ENCODE results near the gene PF4V1. TPM values are rescaled to one million over a fixed set of nuclear protein-coding genes. Genes with fewer than 3 reads are reported as not detected.

PF4V1 gene
- total RNA-seq, 1 donor from 2014 or later = not detected

DNA sequence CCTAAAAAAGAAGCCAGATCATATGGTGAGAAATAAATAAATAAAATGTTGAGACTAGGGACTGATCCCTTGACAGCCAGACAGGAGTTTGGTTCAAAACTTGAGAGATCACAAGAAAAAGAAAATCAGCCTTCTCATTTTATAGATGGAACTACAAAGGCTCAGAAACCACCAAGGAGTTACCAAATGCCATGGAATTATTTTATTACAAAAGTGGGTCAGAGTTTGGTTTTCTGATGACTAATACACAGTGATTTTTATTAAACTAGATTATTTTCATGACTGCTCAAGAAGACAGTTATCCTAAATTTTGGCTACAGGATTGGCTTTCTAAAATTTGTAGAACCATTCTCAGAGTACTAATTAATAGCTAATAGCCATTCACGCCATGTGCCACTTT, 22.3 kb downstream of the PF4V1 start:
- Histone ChIP-seq H3K4me3 (no peak overlapping the region), H3K9me3 (no peaks in the 10 kb centered on the region), H3K27ac (no peak overlapping the region), H3K36me3 (no peaks in the 10 kb centered on the region), H3K27me3 (ENCODE audit: low read depth) (no peaks in the 10 kb centered on the region), H3K4me1 (no peaks in the 10 kb centered on the region)
- intact Hi-C loops (cut with DNase I) = no loop called here
- DNase-seq = no peak
- ATAC-seq = no peak
- TF ChIP-seq, protein P1, sequence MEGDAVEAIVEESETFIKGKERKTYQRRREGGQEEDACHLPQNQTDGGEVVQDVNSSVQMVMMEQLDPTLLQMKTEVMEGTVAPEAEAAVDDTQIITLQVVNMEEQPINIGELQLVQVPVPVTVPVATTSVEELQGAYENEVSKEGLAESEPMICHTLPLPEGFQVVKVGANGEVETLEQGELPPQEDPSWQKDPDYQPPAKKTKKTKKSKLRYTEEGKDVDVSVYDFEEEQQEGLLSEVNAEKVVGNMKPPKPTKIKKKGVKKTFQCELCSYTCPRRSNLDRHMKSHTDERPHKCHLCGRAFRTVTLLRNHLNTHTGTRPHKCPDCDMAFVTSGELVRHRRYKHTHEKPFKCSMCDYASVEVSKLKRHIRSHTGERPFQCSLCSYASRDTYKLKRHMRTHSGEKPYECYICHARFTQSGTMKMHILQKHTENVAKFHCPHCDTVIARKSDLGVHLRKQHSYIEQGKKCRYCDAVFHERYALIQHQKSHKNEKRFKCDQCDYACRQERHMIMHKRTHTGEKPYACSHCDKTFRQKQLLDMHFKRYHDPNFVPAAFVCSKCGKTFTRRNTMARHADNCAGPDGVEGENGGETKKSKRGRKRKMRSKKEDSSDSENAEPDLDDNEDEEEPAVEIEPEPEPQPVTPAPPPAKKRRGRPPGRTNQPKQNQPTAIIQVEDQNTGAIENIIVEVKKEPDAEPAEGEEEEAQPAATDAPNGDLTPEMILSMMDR (IDR thresholded peaks at IDR 0.05) = no peak

DNA sequence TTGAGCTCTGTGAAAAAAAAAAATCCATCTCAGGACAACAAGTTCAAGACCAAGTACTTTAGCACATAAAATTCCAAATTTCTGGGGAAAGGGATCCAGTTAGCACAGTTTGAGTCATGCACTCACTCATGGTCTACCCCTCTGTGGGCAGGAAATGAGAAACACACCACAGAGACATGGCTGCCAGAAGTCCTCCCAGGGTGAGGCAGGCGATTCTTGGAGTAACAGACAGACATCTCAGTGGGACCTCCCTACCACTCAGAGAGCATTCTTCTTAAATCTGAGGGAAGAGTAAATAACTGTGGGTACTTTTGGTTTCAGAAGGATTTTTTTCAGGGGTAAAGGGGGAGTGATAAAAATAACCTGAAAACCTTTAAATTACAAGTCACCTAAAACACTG, 30.2 kb downstream of the PF4V1 start:
- H3K4me3 ChIP-seq = no peak overlapping the region
- no peak for ATAC-seq
- intact Hi-C loops (cut with DNase I) = no loop called here
- no peak overlapping the region for H3K27ac ChIP-seq
- no peaks in the 10 kb centered on the region for H3K4me1 ChIP-seq
- H3K36me3 ChIP-seq = no peaks in the 10 kb centered on the region
- TF ChIP-seq, protein P1 (IDR thresholded peaks at IDR 0.05) = no peak
- no peaks in the 10 kb centered on the region for H3K9me3 ChIP-seq
- DNase-seq = no peak
- H3K27me3 ChIP-seq (ENCODE audit: low read depth) = no peaks in the 10 kb centered on the region

DNA sequence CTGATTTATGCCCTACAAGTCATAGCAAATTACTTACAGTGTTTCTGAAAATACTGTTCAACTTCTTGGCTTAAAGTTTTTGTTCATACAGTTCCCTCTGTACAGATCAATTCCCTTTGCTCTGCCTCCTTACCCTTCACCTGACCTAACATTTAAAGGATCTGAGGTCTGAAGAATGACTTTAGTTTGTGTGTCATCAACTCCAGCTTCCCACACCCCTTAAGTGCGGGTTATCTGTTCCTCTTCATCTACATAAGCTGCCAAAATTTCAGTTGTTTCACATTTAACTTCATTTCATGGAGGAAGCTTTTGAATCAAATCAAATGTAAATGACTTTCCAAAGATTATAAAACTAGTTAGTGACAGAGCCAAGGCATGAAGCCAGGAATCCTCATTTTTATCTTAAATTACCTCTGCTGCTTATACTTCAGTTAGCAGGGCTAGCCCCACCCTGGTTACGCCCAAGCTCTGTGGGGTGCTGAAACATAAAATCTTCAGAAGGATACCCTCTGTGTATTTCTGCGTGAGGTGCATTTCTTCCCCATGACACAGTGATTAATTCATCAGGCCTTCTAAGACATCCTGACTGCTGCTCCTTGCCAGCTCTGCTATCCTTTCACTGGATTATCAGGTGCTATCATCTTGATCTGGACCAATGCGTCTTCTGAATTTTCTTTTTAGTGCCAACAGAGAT, 32.6 kb downstream of the PF4V1 start:
- H3K27ac ChIP-seq = no peak overlapping the region
- H3K36me3 ChIP-seq = no peaks in the 10 kb centered on the region
- H3K4me1 ChIP-seq = no peaks in the 10 kb centered on the region
- DNase-seq (no peak), ATAC-seq (no peak)
- H3K9me3 ChIP-seq = no peaks in the 10 kb centered on the region
- TF ChIP-seq, protein P1 (IDR thresholded peaks at IDR 0.05) = no peak
- H3K4me3 ChIP-seq = no peak overlapping the region
- intact Hi-C loops (cut with DNase I) = no loop called here
- no peaks in the 10 kb centered on the region for H3K27me3 ChIP-seq (ENCODE audit: low read depth)

DNA sequence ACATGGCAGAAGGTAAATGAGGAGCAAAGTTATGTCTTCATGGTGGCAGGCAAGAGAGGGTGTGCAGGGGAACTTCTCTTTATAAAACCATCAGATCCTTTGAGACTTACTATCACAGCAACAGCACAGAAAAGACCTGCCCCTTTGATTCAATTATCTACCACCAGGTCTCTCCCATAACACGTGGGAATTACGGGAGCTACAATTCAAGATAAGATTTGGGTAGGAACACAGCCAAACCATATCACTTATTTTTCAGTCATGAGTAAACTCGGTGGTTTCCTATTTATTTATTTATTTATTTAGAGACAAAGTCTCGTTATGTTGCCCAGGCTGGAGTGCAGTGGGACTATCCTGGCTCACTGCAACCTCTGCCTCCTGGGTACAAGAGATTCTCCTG, 38.2 kb downstream of the PF4V1 start:
- Histone ChIP-seq H3K4me3 (no peak overlapping the region), H3K9me3 (no peaks in the 10 kb centered on the region), H3K36me3 (no peaks in the 10 kb centered on the region), H3K4me1 (peaks cover 23% of the 10 kb centered on the region), H3K27me3 (ENCODE audit: low read depth) (no peaks in the 10 kb centered on the region), H3K27ac (no peak overlapping the region)
- TF ChIP-seq, protein P1 (IDR thresholded peaks at IDR 0.05) = no peak
- intact Hi-C loops (cut with DNase I) = no loop called here
- DNase-seq (no peak), ATAC-seq (no peak)

DNA sequence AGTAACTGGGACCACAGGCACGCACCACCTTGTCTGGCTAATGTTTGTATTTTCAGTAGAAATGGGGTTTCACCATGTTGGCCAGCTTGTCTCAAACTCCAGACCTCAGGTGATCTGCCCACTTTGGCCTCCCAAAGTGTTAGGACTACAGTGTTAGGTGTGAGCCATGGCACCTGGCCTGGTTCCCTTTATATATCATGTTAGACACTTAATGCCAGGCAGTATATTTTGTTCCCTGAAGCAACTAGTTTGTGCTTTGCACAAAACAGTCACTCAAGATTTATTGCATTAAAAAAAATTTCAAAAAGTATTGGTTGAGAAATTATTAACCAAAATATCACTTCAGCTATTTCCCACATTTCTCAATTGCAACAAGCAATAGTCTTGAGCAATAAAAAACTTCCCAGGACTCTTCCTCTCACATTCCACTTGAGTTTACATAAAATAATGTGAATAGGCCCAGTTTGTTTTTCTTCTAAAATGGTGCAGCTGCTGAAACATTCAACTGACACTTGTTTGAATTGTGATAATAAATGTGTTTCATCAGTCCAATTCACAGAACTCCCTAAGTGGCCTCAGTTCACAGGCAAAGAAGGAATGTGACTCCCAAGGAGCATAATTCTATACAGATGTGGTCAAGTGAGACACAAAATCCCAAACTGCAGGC, 38.8 kb downstream of the PF4V1 start:
- Histone ChIP-seq H3K27me3 (ENCODE audit: low read depth) (no peaks in the 10 kb centered on the region), H3K9me3 (no peaks in the 10 kb centered on the region), H3K36me3 (no peaks in the 10 kb centered on the region), H3K27ac (no peak overlapping the region), H3K4me3 (no peak overlapping the region), H3K4me1 (peaks cover 23% of the 10 kb centered on the region)
- intact Hi-C loops (cut with DNase I) = no loop called here
- DNase-seq = no peak
- TF ChIP-seq, protein P1 (IDR thresholded peaks at IDR 0.05) = no peak
- ATAC-seq = peak; percentile 39 to 76
